HG03520 (cell line): ENCODE measurements around the gene DCBLD2.

Experiments used
- ATAC-seq: cut with Tn5 transposase; IDR thresholded peaks from one replicate; pipeline ENCODE4 v1.9.1; 2021; ENCODE audit warnings: mild to moderate bottlenecking, moderate library complexity; ENCODE audit not compliant: unreplicated experiment

The DCBLD2 gene

GRCh38 chr3:98772022-98772421 is 129.5 kb downstream of the DCBLD2 start:
- ATAC-seq = no peak

GRCh38 chr3:98770261-98771039 is 131.0 kb downstream of the DCBLD2 start:
- peak; percentile 90 for ATAC-seq

- no peak for ATAC-seq
Measured at GRCh38 chr3:98769448-98769847, 132.0 kb downstream of the DCBLD2 start.

- ATAC-seq = no peak
Measured at GRCh38 chr3:98768961-98769360, 132.5 kb downstream of the DCBLD2 start.

- no peak for ATAC-seq
Measured at GRCh38 chr3:98766924-98767323, 134.6 kb downstream of the DCBLD2 start.

GRCh38 chr3:98765721-98766120 is 135.8 kb downstream of the DCBLD2 start:
- ATAC-seq = no peak

- no peak for ATAC-seq
Measured at GRCh38 chr3:98764472-98764884, 137.0 kb downstream of the DCBLD2 start.

GRCh38 chr3:98763819-98764418 is 137.6 kb downstream of the DCBLD2 start:
- no peak for ATAC-seq

- no peak for ATAC-seq
Measured at GRCh38 chr3:98763076-98763475, 138.4 kb downstream of the DCBLD2 start, which contains the start of gene ST3GAL6. TSS of gene ST3GAL6 (plus strand) at chr3:98763340. CDS start at chr3:98768441, 5,101 bp downstream.

GRCh38 chr3:98761643-98762229 is 139.8 kb downstream of the DCBLD2 start:
- no peak for ATAC-seq

GRCh38 chr3:98759629-98760028 is 141.9 kb downstream of the DCBLD2 start:
- no peak for ATAC-seq

GRCh38 chr3:98755601-98756000 is 145.9 kb downstream of the DCBLD2 start:
- ATAC-seq = no peak

GRCh38 chr3:98754483-98754882 is 147.0 kb downstream of the DCBLD2 start:
- no peak for ATAC-seq

- ATAC-seq = no peak
Measured at GRCh38 chr3:98750276-98750919, 151.1 kb downstream of the DCBLD2 start.

- ATAC-seq = no peak
Measured at GRCh38 chr3:98746882-98747281, 154.6 kb downstream of the DCBLD2 start.

GRCh38 chr3:98746122-98746521 is 155.4 kb downstream of the DCBLD2 start:
- no peak for ATAC-seq
